GM21576 (cell line): ENCODE measurements around the gene UBL4A.

Experiments
- ATAC-seq: cut with Tn5 transposase; IDR thresholded peaks from one replicate; pipeline ENCODE4 v1.9.1; 2021; ENCODE audit warnings: mild to moderate bottlenecking, moderate library complexity; ENCODE audit not compliant: unreplicated experiment

The UBL4A gene

GRCh38 chrX:154441984-154442707, 44.3 kb downstream of the UBL4A start:
- ATAC-seq = no peak

DNA sequence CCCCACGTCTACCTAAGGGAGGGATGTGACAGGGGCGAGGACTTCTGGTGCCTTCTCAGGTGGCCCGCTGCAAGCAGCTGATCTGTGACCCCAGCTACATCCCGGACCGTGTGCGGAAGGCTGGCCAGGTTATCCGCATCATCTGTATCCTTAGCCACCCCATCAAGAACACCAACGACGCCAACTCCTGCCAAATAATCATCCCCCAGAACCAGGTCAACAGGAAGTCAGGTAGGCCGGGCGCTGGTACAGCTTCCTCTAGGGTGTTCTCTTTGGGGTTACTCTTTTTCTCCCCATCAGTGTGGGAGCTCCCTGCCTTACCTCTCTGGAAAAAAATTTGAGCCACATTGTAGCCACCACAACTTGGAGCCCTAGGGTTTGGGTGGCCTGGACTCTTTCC, 44.9 kb downstream of the UBL4A start:
- no peak for ATAC-seq

GRCh38 chrX:154440623-154441357, 45.6 kb downstream of the UBL4A start:
- no peak for ATAC-seq

GRCh38 chrX:154439841-154440240, 46.6 kb downstream of the UBL4A start:
- no peak for ATAC-seq

DNA sequence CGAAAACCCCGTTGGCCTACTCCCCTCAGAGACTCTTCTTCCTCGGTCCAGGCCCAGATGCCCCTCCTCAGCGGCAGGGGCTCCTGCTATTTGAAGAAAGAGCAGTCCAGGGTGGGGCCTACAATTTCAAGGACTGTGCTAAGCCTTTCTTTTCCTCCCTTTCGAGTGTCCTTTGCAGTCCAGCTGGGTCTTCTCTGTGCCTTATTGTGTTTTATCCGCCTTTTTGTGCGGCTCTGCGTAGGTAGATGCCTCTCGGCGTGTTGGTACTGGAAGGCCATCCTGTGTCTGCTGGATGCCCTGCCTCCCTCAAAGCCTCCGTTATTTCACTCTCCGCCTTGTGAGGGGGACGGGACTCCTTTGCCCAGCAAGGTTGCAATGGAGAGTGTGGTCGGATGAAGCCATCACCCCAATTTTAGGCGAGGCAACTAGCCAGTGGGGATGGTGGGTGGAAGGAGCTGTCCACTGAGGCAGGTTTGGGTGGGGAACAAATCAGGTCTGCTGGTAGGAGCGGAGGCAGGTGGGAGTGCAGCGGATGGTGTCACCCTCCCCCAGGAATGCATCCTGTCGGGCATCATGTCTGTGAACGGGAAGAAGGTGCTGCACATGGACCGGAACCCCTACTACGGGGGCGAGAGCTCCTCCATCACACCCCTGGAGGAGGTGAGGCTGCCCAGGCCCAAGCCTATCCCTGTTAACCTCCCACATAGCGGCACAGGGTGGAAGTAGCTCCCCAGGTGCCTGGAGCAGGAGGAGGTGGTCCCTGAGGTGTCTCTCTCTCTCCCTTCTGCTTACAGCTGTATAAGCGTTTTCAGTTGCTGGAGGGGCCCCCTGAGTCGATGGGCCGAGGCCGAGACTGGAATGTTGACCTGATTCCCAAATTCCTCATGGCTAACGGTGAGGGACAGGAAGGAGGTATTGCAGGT, 48.2 kb downstream of the UBL4A start:
- no peak for ATAC-seq

DNA sequence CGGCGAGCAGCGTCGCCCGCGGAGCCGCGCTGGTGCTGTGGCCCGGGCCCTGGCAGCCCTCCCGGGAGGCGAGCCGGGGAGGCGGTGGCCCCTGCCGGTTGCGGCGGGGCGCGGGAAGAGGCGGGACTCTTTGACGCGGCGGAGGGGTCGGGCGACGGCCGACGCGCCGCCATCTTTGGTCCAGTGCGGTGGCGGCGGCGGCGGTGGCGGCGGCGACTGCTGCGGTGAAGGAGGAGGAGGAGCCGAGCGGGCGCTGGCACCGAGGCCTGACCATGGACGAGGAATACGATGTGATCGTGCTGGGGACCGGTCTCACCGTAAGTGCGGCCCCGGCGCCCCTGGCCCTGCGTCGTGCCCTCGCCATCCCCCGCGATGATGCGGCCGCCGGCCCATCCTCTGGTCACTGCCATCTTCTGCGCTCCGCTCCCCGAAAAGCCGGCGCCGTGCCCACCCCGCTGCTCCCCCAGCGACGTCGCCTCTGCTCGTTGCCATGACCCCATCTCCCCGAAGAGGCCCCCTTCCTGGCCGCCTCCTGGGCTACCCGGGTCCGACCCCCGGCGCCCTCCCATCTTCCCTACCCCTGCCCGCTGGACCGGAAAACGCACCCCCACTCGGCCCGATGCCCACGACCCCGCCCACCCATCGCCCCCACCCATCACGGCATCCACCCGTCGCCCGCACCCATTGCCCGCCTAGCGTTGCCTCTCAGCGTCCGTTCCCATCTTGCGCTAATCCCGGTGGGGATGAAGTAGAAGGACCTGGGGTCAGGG, 49.2 kb downstream of the UBL4A start, which contains the start of gene GDI1:
Gene GDI1 (plus strand): TSS at position 172 of the 770 bp plus-strand sequence. CDS start 101 bp downstream, at position 273.
- no peak for ATAC-seq

DNA sequence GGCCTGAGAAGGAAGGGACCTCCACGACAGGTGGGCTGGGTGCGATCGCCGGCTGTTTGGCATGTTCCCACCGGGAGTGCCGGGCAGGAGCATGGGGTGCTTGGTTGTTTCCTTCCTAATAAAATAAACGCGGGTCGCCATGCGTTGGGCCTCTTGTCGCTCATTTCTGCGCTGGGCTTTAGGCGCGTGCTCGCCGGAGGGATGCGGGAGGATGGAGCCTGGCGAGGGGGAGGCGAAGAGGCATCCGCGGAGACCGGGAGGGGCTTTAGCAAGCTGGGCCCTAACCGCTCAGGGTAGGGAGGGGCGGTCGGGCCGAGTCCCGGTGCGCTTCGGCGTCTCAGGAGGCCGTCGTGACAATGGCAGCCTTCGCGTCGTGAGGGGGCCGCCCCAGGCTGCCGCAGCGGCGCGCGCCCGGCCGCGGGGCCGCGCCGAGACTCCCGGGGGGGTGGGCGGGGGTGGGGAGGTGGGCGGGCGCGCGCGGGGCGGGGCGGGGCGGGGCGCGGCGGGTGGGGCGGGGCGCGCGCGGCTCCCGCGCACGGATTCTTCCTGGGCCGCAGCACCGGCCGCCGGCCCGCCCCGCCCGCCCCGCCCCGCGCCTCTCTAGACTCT, 49.9 kb downstream of the UBL4A start:
- no peak for ATAC-seq

GRCh38 chrX:154435171-154435733, 51.2 kb downstream of the UBL4A start:
- ATAC-seq = no peak

DNA sequence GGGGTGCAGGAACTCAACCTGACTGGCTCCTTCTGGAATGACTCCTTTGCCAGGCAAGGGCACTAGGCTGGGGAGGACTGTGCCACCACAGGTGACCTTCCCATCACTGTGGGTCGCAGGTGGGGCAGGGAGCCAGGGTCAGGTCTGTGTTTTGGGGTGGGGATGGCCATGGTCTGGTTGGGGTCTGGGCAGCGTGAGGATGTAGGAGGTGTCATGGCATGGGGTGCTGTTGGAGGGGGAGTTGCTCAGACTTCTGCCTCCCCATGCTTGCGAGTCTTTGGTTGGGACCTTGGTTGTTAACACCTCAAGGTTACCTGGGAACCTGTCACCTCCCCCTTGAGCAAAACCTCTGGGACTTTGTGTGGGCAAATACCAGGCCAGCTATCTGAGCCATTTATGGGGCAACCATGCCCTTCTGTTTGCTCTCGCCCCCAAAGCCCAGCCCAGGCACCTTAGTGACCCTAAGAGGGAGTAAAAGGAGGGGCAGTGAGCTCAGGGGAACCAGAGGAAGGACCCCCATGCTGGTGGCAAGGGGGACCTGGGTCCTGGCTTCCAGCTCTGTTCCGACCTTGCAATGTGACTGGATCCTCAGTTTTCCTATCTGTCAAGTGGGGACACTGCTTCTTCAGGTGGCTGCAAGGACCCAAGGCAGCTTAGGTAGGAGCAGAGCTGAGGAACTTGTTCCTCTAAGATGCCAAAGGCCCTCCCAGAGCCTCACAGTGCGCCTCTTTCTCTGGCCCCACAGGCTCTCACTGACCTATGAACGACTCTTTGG, 51.8 kb downstream of the UBL4A start:
- ATAC-seq = no peak
